Peyer's patch (tissue), 4 donors: ENCODE measurements around the gene SLC25A25.

Source experiments
- CTCF ChIP-seq, 6 experiments: fragments of 450-650 bp in 4 of 6; fragments of 200-600 bp in 2 of 6; sonication (generic) in 1 of 6; IDR thresholded peaks; one replicate each; pipeline ENCODE4 v1.5.1; 2017 to 2019; ENCODE audit warnings: antibody characterized with exemption in 6 of 6, mild to moderate bottlenecking in 3 of 6, moderate library complexity in 1 of 6
- POLR2A ChIP-seq, 2 donors: fragments of 450-650 bp; IDR thresholded peaks; one replicate each; pipeline ENCODE4 v1.5.1; 2017; ENCODE audit warnings: antibody characterized with exemption in 2 of 2, mild to moderate bottlenecking in 2 of 2, moderate library complexity in 2 of 2

- no peak for TF ChIP-seq CTCF (IDR thresholded peaks at IDR 0.05)
- TF ChIP-seq POLR2A (IDR thresholded peaks at IDR 0.05) = no peak
These were observed 52.9 kb downstream of the SLC25A25 start for GRCh38 chr9:128120741-128121465.
